Dermis microvascular lymphatic vessel endothelial cell (primary cell): Measurements from ENCODE around the gene BAZ1B. TPM values are rescaled to one million over a fixed set of nuclear protein-coding genes. Genes with fewer than 3 reads are reported as not detected.
"Not testable (repeated sequence)": the region's sequence is repeated elsewhere in the genome, so short reads cannot be mapped to it uniquely, and the experiment has no call there.

ENCODE experiments used
- DNase-seq, 2 donors: peaks; one replicate each; pipeline versions ENCODE4 v3.0.0 to v3.0.0-alpha.2; 2010; ENCODE audit warnings: low read depth in 2 of 2
- total RNA-seq: library from RNA; depleted of rRNA; stranded (reverse); fragments of >200 nt; gene quantifications from 2 replicates; pipeline ENCODE4 v1.2.1, GENCODE V29; 2014

BAZ1B gene
- total RNA-seq, 1 donor from 2014 or later = 37.2 TPM

DNA sequence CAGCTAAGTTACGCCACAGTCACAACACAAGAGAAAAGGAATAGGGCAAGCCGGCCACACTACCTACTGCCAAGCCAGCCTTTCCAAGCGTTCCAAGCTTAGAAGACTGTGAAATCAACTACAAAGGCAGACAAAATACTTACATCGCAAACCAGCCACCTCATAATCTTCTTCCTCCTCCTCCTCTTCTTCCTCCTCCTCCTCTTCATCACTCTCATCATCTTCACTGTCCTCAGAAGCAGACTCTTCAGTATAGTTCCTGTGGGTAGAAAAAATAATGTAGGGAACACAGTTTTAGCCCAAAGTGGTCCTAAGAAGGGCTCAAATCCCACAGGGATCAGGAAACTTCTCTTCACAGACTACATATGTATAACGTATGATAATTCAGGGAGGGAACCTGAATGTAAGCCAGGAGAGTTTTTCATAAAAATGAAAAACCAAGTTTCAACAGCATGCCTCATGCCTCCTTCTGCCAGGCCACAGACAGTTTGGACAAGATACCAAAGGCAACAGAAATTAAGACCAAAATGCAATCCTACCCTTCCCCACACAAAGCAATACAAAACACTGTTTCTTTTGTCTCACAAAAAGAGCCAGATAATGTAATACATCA is 74.9 kb downstream of the BAZ1B start:
- DNase-seq = no peak

GRCh38 chr7:73446682-73447081 is 75.4 kb downstream of the BAZ1B start:
- peak in 1 of 2 donors; percentile 48 for DNase-seq

DNA sequence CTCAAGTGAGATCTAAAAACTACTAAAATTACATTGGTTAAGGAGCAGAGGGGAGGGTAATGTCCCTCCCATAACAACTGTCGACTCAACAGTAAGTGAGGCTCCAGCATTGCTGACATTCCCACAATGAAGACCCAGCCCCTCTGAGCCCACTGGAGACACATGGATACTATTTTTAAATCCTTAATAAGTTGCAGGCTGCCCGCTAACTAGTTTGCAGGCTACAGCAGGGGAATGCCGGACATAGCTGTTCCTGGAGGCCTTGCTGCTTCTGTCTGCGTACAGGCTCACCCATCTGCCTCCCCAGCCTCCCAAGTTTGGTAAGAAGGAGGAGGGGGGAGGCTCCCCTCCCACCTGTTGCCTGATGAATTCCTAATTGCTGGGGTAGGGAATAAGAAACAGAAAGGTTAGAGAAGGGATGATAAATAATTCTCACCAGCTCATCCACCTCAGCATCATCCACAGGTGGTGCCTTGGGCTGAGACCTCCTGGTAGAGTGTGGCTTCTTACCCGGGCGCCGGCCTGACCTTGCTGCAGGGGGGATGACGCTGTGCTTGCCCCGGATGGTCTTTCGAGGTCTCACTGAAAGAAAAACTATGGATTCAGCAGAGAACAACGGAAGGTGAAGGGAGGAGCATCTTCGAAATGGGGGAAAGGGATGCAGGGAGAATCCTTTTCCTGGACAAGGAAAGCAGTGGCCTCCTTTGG is 78.4 kb downstream of the BAZ1B start:
- no peak for DNase-seq

GRCh38 chr7:73442903-73443500 is 79.1 kb downstream of the BAZ1B start:
- DNase-seq = no peak

GRCh38 chr7:73442222-73442902 is 79.7 kb downstream of the BAZ1B start:
- no peak for DNase-seq

DNA sequence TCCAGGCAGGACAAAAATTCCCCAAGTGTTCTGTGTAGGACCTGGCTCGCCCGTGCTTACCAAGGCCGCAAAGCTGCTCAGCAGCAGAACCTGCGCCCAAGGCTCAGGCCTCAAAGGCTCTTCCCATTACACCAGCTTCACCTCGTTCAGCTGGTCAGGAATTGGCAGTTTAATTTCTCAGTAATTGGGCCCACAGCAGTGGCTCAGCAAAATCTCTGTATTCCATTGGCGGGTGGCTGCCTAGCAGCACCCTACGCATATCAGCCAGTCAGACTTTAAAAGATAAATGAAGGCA is 82.7 kb downstream of the BAZ1B start:
- DNase-seq = no peak

DNA sequence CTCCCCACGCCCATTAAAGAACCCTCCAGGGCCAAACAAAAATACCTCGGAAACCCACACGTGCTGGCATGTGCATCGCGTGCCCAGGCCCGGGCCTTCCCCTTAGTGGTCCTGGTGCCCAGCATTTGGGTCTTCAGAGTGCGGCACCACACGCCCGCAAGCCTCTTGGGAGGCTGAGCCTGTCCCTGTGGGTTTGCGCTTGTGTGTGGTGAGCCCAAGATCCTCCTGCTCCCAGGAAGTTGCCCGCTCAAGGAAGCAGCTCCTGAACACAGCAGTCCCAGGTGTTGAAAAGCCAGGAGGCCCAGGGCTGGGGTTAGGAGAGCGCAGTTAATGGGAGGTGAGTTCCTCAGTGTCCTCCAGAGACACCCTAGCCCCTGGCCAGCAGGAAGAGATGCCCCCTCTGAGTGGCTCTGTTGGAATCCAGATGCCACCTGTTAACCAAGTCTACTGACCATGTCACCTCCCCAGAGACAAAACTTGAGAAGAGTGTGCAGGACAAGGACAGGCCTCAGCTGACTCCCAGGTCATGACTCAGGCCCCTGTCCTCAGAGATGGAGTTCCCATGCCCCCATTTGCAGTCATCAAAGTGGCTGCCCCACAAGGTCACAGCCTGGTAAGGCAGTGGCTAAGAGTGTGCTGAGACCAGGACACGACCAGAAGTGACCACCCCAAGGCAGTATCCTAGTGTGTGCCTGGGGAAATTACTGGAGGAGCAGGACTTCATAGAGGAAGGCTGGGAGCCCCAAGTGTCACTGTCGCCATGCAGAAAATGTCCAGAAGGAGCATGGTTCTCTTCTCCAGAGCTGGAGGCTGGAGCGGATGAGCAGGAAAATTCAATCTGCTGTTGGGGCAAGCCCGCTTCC is 83.3 kb downstream of the BAZ1B start:
- no peak for DNase-seq

DNA sequence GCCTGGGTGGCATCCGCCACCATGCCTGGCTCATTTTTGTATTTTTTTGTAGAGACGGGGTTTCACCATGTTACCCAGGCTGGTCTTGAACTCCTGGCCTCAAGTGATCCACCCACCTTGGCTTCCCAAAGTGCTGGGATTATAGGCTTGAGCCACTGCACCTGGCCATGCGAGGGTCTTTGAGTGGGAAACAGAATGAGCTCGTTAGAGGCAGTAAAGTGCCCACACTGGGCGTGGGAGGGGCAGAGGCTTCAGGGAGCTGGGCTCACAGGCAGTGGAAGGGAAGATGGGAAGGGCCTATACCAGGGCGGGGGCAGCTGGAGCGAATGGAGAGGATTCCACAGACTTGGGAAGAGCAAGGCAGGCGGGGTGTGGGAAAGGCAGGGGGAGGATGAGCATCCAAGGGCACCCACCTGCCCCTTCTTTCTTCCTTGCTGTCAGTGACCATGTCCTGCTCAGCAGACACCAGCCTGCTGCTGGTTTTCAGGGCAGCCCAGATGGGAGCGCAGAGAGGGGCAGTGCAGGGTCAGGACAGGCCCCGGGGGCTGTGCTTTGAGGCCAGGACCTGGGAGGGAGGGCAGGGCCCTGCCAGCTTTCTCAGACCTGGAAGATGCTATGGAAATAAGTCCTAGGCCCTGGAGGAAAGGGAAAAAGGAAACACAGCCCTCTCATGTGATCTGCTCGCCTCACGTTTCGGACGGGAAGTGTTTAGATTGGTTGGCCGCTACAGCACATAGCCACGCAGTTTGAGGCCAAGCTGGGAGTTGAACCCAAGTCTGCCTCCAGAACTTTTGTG is 84.3 kb downstream of the BAZ1B start:
- DNase-seq = peak in 1 of 2 donors; percentile 26

- DNase-seq = no peak
Measured at GRCh38 chr7:73437091-73437490, 85.0 kb downstream of the BAZ1B start.

DNA sequence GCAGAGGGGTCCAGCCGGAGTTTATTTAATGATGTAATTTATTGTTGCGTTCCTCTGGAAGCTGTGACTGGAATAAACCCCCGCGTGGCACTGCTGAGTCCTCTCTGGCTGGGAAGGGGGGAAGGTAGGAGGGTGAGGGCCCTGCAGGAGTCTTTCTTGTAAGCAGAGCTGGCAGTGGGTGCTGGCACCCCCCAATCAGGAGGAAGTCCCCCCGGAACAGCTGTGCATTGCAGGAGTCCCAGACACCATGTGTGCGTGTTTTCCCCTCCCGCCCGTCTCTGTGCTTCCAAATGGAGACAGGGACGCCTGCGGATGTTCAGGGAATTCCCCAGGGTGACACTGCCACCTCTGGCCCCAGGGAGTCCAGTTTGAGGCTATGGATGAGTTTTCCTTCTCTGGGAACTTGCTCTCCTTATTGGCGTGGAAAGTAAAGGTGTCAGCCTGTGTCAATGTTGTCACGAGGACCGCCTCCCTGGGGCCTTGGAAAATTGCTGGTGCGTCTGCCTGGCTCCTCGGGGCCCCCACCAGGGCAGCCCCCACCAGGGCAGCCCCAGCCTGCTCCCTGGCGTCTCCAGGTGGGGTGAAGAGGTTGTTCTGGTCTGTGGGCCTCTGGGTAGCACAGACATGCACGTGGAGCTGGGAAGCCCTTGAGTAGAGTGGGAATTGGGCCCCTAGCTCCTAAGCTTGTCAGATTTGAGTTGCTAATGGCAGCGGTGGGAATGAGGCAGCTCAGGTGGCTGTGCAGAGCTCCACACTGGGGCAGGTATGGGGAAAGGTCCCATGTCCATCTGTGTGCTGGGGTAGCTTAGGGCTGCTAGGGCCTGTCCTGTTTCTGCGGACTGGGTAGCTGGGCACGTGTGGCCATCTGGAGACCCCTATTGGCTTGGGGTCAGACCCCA is 85.8 kb downstream of the BAZ1B start:
- DNase-seq = peak in 1 of 2 donors; percentile 48

DNA sequence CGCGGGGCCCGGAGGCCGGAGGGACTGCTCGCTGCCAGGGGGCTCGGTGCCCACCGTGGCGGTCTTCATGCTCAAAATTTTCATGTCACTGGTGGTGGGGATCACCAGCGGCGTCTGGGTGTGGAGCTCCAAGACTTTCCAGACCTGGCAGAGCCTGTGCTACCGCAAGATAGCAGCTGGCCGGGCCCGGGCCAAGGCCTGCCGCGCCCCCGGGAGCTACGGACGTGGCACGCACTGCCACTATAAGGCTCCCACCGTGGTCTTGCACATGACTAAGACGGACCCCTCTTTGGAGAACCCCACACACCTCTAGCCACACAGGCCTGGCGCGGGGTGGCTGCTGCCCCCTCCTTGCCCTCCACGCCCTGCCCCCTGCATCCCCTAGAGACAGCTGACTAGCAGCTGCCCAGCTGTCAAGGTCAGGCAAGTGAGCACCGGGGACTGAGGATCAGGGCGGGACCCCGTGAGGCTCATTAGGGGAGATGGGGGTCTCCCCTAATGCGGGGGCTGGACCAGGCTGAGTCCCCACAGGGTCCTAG is 86.6 kb downstream of the BAZ1B start:
- DNase-seq = no peak

GRCh38 chr7:73434701-73435069 is 87.4 kb downstream of the BAZ1B start:
- no peak for DNase-seq

GRCh38 chr7:73433924-73434700 is 88.0 kb downstream of the BAZ1B start:
- no peak for DNase-seq

DNA sequence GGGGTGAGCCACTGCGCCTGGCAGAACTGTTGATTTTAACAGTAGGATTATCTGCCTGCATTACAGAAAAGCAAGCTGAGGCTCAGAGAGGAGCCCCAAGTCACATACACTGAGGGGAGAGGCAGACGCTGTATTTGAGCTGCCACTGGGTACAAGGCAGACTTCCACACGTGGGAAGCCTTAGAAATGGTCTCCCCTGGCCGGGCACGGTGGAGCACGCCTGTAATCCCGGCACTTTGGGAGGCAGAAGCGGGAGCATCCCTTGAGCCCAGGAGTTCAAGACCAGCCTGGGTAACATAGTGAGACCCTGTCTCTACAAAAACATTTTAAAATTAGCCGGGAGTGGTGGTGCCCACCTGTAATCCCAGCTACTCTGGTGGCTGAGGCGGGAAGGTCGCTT is 89.4 kb downstream of the BAZ1B start:
- no peak for DNase-seq

DNA sequence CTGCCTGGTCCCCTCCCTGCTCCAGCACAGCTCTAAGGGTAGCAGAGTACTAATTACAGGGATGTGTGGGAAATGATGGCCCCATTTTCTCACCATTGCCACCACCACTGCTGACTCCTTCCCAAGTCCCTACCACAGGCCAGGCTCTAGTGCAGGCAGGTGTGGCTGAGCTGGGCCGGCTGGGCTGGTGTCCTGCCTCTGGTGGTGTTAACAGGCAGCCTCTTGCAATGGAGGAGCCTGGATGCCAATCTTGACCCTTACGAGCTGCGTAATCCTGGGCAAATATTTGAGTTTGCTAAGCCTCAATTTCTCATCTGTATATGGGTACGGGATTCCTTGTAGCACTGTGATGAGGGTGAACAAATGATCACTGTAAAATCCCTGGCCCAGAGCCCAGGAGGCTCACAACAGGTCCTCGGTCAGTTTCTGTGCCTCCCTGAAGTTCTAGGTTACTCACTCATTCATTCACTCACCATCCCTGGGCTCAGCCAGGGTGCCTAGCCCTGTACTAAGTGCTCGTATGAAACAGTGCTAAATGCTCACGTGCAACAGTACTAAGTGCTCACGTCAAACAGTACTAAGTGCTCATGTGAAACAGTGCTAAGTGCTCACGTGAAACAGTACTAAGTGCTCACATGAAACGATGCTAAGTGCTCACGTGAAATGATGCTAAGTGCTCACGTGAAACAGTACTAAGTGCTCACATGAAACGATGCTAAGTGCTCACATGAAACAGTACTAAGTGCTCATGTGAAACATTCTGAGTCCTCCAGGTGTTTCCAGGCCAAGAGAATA is 90.9 kb downstream of the BAZ1B start:
- DNase-seq = no peak

DNA sequence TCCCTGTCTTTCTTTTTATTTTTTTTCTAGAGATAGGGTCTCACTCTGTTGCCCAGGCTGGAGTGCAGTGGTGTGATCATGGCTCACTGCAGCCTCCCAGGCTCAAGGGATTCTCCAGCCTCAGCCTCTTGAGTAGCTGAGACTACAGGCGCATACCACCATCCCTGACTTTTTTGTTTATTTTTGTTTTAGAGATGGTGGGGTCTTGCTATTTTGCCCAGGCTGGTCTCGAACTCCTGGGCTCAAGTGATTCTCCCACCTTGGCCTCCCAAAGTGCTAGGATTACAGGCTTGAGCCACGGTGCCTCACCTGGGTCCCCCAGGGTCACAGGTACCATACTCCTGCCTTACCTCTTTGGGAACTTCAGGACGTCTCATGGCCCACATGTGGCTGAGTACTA is 91.6 kb downstream of the BAZ1B start:
- DNase-seq = not testable (repeated sequence)

GRCh38 chr7:73429622-73430505 is 92.2 kb downstream of the BAZ1B start:
- DNase-seq = peak in 1 of 2 donors; percentile 51
